DND-41 (cell line): ENCODE results near the gene RND1.

ENCODE experiments used
- ATAC-seq: fragments of 200-7000 bp; cut with Tn5 transposase; 3 replicates; pipeline ENCODE4 v1.9.1; 2021; ENCODE audit warnings: low read depth; ENCODE audit not compliant: insufficient read depth
- DNase-seq: peaks from one replicate; pipeline ENCODE4 v3.0.0-alpha.2; 2020
- H2AFZ ChIP-seq: 2 replicates; pipeline ENCODE4 v1.6.0; 2012; ENCODE audit warnings: low read depth, low read length
- H3K27ac ChIP-seq: 2 replicates; pipeline ENCODE4 v1.5.1; 2012; ENCODE audit warnings: low read length, inconsistent platforms
- H3K27me3 ChIP-seq: fragments of 200-600 bp; sonication (generic); 2 replicates; pipeline ENCODE4 v1.6.0; 2012; ENCODE audit warnings: low read length, mild to moderate bottlenecking, inconsistent platforms; ENCODE audit not compliant: insufficient read depth, poor library complexity
- H3K36me3 ChIP-seq: 2 replicates; pipeline ENCODE4 v1.5.1; 2012; ENCODE audit warnings: low read length, inconsistent platforms; ENCODE audit not compliant: insufficient read depth
- H3K4me1 ChIP-seq: 2 replicates; pipeline ENCODE4 v1.5.1; 2012; ENCODE audit warnings: mild to moderate bottlenecking, low read length; ENCODE audit not compliant: insufficient read depth
- H3K4me2 ChIP-seq: 2 replicates; pipeline ENCODE4 v1.6.0; 2012; ENCODE audit warnings: mild to moderate bottlenecking, moderate library complexity, low read length, inconsistent platforms; ENCODE audit not compliant: insufficient read depth
- H3K4me3 ChIP-seq, 2 experiments: fragments of 200-600 bp in 1 of 2; shearing (Covaris generic) in 1 of 2; 2 replicates each; pipeline ENCODE4 v1.5.1; 2012 to 2016; ENCODE audit warnings: inconsistent platforms in 2 of 2, low read length in 2 of 2, mild to moderate bottlenecking in 2 of 2, low read depth in 1 of 2, moderate library complexity in 1 of 2
- H3K79me2 ChIP-seq: 2 replicates; pipeline ENCODE4 v1.6.0; 2012; ENCODE audit warnings: low read length, inconsistent platforms; ENCODE audit not compliant: insufficient read depth
- H3K9ac ChIP-seq: 2 replicates; pipeline ENCODE4 v1.6.0; 2012; ENCODE audit warnings: low read depth, mild to moderate bottlenecking, inconsistent platforms, low read length, moderate library complexity
- H3K9me3 ChIP-seq: 2 replicates; pipeline ENCODE4 v1.5.1; 2012; ENCODE audit warnings: low read length, moderate library complexity, mild to moderate bottlenecking, inconsistent platforms; ENCODE audit not compliant: insufficient read depth, severe bottlenecking
- H4K20me1 ChIP-seq: 2 replicates; pipeline ENCODE4 v1.6.0; 2012; ENCODE audit warnings: low read length; ENCODE audit not compliant: insufficient read depth
- EZH2 ChIP-seq: IDR thresholded peaks from 3 replicates; pipeline ENCODE4 v1.6.1; 2012; ENCODE audit warnings: borderline replicate concordance, low read depth, mild to moderate bottlenecking, moderate library complexity, low read length, inconsistent platforms; ENCODE audit not compliant: severe bottlenecking
- TF ChIP-seq, protein P1 (sequence below): IDR thresholded peaks from 2 replicates; pipeline ENCODE4 v1.5.1; 2012; ENCODE audit warnings: borderline replicate concordance, low read length, moderate library complexity, mild to moderate bottlenecking; ENCODE audit not compliant: poor library complexity, severe bottlenecking; ENCODE audit errors: extremely low read depth

RND1 gene

DNA sequence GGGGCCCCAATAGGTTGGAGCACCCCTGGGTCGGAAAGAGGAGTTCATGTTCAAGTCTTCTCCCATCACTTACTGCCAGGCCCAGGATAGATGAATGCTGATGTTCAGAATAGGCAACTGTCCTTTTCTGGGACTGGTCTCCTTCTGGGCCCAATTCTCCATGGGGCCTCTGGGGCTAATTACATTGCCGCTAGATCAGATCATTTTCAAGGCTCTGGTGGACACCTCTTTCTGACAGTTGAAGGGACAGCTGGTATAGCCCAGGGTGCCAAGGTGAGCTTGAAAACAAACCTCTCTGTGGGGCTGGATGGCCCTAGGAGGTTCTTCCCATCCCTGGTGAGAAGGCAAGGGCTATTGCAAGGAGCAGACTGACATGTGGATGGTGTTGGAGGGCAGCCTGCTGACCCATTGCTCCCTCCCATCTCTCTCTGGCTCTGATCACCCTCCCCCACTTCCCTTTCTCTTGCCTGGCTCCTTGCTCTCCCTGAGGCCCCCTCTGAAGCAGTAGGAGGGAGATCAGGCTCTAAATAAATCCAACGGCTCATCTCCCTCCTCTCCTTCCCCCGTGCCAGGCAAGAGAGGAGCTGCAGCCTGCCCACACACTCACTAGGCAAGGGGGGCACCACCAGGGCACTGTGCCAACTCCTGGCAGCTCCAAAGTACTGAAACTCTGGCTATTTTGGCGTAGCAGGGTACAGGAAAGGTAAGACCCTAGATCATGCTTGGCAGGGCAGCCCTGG lies 45.5 kb downstream of the RND1 start:
- no peak overlapping the region for H3K4me3 ChIP-seq
- no peak overlapping the region for H3K27ac ChIP-seq
- ATAC-seq: no peak
- H3K36me3 ChIP-seq: peaks cover 10% of the 10 kb centered on the region
- H3K4me1 ChIP-seq: peaks cover 39% of the 10 kb centered on the region
- H3K27me3 ChIP-seq: no peaks in the 10 kb centered on the region
- no peak overlapping the region for H3K4me2 ChIP-seq
- peaks cover 16% of the 10 kb centered on the region for H4K20me1 ChIP-seq
- no peaks in the 10 kb centered on the region for H3K9me3 ChIP-seq
- H3K79me2 ChIP-seq: peaks cover 22% of the 10 kb centered on the region
- no peak for TF ChIP-seq EZH2
- TF ChIP-seq, protein P1, sequence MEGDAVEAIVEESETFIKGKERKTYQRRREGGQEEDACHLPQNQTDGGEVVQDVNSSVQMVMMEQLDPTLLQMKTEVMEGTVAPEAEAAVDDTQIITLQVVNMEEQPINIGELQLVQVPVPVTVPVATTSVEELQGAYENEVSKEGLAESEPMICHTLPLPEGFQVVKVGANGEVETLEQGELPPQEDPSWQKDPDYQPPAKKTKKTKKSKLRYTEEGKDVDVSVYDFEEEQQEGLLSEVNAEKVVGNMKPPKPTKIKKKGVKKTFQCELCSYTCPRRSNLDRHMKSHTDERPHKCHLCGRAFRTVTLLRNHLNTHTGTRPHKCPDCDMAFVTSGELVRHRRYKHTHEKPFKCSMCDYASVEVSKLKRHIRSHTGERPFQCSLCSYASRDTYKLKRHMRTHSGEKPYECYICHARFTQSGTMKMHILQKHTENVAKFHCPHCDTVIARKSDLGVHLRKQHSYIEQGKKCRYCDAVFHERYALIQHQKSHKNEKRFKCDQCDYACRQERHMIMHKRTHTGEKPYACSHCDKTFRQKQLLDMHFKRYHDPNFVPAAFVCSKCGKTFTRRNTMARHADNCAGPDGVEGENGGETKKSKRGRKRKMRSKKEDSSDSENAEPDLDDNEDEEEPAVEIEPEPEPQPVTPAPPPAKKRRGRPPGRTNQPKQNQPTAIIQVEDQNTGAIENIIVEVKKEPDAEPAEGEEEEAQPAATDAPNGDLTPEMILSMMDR: no peak
- DNase-seq: no peak
- no peak overlapping the region for H2AFZ ChIP-seq
- H3K9ac ChIP-seq: no peak overlapping the region

DNA sequence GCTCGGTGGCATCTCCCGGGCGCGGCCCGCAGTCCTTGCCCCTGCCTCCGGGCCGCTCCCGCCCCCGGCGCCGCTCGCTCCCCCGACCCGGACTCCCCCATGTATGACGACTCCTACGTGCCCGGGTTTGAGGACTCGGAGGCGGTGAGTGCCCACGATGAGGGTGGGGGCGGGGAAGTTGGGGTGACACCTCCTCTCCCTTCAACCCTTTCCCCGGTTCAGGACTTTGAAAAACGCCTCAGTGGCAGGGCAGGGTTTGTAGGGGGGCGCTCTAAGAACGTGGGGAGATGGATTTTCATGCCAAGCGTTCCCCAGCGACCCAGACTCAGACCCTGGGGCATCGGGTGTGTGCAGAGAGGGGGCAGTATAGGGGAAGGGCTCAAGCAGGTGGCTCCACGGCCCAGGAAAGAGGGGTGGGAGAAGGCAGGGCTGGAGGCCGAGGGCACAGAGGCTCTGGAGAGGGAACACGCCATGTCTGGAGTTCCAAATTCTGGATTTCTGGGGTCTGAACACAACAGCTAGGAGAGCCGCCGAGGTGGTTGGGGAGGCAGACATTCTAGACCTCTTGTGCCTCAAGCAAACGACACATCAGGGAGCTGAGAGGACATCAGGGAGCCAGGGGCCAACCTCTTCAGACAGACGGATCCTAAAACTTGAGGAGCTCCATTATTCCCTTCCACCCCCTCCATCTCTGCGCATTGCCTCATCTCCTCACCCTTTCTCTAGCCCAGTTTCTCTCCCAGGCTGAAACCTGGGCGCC lies 46.7 kb downstream of the RND1 start:
- DNase-seq: no peak

GRCh38 chr12:48817873-48818830 lies 47.5 kb downstream of the RND1 start, which contains the start of gene CACNB3:
Gene CACNB3, plus strand, starts transcription at chr12:48818496. Its CDS starts 434 bp downstream, at chr12:48818930.
- Histone ChIP-seq H3K9ac (peak within 1 kb of the TSS; percentile 81), H3K27ac (peak within 1 kb of the TSS; percentile 77), H3K4me1 (peaks cover 49% of the 10 kb centered on the region), H3K4me2 (peak within 1 kb of the TSS; percentile 84), H3K36me3 (no peaks in the 10 kb centered on the region), H3K9me3 (no peaks in the 10 kb centered on the region), H3K27me3 (no peaks in the 10 kb centered on the region), H4K20me1 (peaks cover 13% of the 10 kb centered on the region; the same call in 1 of the 2 replicates), H2AFZ (peak within 1 kb of the TSS; percentile 81), H3K4me3 (peak within 1 kb of the TSS; percentile 34 to 91; a peak in 3 of 4 replicates), H3K79me2 (peaks cover 22% of the 10 kb centered on the region)
- TF ChIP-seq EZH2: no peak
- TF ChIP-seq, protein P1: peak; percentile 17
- peak; percentile 68 for ATAC-seq
- DNase-seq: peak; percentile 92

More for the DNA sequence above, 46.7 kb downstream of the RND1 start:
- Histone ChIP-seq H4K20me1 (peaks cover 16% of the 10 kb centered on the region), H3K27me3 (no peaks in the 10 kb centered on the region), H3K27ac (peak overlapping the region; percentile 49; the same call in 1 of the 2 replicates), H3K79me2 (peaks cover 22% of the 10 kb centered on the region), H3K4me1 (peaks cover 46% of the 10 kb centered on the region), H3K4me2 (peak overlapping the region; percentile 84), H3K9me3 (no peaks in the 10 kb centered on the region), H3K36me3 (peaks cover under 1% of the 10 kb centered on the region), H3K9ac (peak overlapping the region; percentile 81), H3K4me3 (peak overlapping the region; percentile 34 to 91; a peak in 3 of 4 replicates), H2AFZ (0 out of 2 replicates have a peak overlapping the region, but pooled peaks have one; percentile 54)
- no peak for ATAC-seq
- no peak for TF ChIP-seq EZH2
- TF ChIP-seq, protein P1: peak; percentile 36
